GM18873 (cell line): Measurements from ENCODE around the gene PIWIL1.

Experiments
- ATAC-seq: cut with Tn5 transposase; IDR thresholded peaks from one replicate; pipeline ENCODE4 v1.9.1; 2021; ENCODE audit warnings: mild to moderate bottlenecking, moderate library complexity, moderate number of reproducible peaks; ENCODE audit not compliant: unreplicated experiment, low FRiP score

Gene PIWIL1

DNA sequence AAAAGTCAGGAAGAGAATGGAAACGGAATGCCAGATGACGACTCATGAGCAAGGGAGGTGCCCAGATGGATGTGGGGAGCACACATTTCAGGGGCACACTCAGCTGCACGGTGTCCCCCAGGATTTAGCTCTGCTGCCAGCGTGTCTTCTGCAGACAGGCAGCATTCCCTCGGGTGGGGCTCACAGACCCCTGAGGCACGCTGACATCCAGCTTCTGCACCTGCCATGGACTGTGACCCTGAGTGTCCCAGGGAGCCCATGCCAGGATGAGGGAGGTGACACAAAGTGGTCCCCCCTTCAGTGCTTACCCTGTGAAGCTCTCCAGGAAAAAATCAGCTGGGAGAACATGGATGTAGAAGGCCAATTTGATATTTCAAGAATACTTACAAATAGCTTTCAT lies 84.2 kb downstream of the PIWIL1 start:
- no peak for ATAC-seq
